Hippocampal formation (tissue), 2 donors: ENCODE results near the gene ATXN1.

Experiments
- DNase-seq, 2 donors: peaks; one replicate each; lab custom pipeline; 2025; lab: John Stamatoyannopoulos, UW

ATXN1 gene

GRCh38 chr6:16783509-16783908 is 22.2 kb upstream of the ATXN1 start:
- DNase-seq = no peak

GRCh38 chr6:16782278-16782677 is 21.0 kb upstream of the ATXN1 start:
- DNase-seq = no peak

DNA sequence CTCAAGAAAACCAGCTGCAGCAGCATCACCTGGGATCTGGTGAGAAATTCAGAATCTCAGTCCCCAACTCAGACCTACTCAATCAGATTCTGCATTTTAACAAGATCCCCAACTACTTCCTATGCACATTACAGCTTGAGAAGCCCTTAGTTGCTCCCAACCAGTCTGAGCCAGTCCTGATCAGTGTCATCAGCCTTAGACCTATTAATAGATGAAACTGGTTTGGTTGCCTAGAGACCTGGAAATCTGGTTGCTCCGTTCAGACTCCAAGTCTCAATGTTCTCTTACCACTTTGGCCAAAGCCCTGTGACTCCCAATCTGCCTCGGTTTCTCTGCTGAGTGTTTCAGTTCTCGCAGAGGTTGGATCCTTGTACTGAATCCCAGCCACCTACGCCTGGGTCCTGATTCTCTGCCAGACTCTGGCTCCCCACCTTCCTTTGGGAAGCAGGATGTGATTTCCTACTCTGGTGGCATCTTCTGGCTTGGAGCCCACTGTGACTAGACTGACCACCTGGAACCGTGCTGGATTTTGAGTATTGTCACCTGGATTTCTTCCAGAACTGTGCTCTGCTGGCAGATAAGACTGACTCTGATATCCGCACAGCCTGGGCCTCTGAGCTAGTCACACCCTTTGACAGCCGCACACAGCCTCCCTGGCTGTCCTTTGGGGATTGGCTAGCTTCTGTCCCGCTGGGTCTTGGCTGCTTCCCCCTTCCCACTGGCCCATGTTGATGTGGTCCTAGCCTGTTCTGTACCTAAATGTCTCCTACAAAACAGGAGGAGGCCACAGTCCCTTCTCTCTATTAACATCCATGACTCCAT is 20.3 kb upstream of the ATXN1 start:
- no peak for DNase-seq

DNA sequence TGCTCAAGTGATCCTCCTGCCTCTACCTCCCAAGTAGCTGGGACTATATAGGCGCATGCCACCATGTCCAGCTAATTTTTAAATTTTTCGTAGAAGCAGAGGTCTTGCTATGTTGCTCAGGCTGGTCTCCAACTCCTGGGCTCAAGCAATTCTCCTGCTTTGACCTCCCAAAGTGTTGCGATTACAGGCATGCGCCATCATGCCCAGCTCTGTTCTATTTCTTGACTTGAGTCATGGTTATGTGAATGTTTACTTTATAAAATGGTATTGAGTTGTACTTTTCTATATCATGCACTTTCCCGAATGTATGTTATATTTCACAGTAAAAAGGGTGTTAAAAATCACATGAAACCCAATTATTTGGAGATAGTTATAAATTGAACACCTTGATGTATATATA is 17.3 kb upstream of the ATXN1 start:
- DNase-seq = no peak

DNA sequence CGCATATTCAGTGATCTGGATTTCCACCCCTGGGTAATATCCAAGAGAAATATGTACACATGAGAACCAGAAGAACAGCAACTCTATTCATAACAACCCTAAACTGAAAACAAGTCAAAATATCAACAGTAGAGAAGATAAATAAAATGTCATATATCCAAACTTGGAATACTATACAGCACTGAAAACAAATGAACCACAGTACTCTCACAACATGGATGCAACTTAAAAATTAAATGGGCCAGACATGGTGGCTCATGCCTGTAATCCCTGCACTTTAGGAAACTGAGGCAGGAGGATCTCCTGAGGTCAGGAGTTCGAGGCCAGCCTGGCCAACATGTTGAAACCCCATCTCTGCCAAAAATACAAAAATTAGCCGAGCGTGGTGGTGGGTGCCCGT is 16.5 kb upstream of the ATXN1 start:
- DNase-seq = no peak

GRCh38 chr6:16776394-16777017 is 15.2 kb upstream of the ATXN1 start:
- DNase-seq = no peak

DNA sequence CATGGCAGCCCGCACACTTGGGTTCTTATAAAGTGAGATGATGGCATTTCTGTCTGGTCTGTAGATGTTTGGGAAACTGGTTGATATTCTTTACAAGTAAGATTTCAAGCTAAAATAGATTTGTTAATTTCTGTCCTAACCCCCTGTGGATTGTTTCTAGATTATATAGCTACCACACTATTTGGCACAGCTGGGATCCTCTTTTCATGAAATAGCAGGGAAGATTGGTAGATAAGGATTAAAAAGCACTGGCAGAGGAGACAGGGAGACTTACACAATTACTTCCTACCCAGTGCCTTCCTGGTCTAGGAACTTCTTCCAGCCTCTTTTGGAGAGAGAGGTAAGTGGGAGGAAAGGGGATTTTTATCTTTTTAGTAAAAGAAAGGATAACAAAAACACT is 13.2 kb upstream of the ATXN1 start:
- no peak for DNase-seq

- no peak for DNase-seq
Observed at GRCh38 chr6:16773362-16773761, 12.1 kb upstream of the ATXN1 start.

DNA sequence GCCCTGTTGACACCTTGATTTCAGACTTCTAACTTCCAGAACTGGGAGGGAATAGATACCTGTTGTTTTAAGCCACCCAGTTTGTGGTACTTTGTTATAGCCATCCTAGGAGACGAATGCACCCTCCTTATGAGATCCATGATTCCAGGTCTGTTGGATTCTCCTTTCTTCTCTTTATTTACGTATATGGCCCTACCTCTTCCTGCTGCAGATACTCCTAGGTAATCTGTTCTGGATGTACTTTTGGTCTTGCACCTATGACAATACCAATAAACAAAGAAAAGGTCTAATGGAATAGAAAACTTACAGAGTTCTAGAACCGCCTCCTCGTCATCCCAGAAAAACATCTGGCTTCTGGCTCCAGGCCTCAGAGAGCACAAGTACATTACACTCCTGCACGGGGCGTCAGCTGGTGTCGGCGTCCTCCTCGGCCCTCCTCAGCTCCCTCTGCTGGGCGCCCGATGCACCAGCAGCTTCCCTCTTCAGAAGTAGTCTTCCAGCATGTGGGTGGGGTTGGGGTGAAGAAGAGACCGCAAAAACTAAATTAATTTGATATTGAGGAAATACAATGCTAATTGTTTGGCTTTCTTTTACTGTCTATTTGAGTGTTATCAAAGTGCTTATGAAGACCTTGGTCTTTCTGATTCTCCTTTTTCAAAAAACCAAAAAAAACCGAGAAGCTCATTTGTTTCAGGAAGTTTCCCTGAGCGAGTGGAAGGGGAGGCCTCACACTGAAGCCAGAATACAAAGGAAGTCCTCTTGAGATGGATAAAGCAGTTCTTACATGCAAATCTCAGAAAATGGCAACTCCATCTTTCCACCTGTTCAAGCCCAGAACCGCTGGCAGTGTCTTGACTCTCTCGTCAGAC is 9.7 kb upstream of the ATXN1 start:
- peak; percentile 54 to 64 for DNase-seq

- no peak for DNase-seq
Observed at GRCh38 chr6:16769986-16770376, 8.7 kb upstream of the ATXN1 start.

GRCh38 chr6:16769131-16769985 is 8.1 kb upstream of the ATXN1 start:
- DNase-seq = no peak

DNA sequence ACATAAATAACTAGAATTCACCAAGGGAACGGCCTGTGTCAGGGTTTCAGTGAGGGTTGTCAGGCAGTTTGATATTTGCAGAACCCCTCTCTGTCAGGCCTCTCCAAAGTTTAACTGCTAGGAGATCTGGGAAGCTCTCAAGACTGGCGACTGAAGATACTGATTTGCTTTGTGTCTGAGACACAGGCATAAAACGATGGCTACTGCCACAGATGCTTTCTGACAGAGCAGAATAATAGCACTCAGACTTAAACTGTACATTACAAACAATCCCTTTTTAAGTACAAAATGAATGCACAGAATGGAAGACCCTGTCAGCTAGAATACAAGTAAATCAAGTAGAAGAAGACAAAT is 7.2 kb upstream of the ATXN1 start:
- no peak for DNase-seq

DNA sequence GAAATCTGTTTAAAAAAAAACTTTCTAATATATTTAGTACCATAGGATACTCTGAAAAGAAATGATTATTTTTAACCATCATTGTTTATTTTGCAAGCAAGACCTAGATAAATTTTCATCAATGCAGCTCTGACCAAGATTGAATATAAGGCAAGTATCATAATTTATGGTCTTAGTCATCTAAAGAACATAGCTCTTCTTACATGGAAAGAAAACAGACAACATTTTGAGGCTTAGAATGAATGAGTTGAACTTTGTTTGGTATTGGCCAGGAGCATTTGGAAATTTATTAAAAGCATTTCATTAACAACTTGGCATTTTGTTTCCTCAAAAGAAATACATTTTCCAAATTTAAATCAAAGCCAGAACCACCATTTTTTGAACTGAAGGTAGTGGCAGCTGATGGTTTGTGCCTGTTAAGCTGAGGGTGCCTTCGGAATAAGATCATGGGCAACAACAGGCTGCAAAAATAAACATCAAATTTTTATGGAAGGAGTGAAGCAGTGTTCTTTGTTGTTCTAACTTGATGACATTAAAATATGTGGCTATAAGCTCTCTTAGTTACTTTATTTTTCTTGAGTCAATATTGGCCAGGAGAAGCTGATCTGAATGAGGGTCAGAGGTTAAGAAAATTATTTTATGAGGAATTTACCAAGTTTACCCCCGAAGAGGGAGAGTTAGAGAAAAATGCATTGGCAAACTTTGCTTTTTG is 6.7 kb upstream of the ATXN1 start:
- no peak for DNase-seq

- no peak for DNase-seq
Observed at GRCh38 chr6:16766836-16767745, 5.8 kb upstream of the ATXN1 start.

DNA sequence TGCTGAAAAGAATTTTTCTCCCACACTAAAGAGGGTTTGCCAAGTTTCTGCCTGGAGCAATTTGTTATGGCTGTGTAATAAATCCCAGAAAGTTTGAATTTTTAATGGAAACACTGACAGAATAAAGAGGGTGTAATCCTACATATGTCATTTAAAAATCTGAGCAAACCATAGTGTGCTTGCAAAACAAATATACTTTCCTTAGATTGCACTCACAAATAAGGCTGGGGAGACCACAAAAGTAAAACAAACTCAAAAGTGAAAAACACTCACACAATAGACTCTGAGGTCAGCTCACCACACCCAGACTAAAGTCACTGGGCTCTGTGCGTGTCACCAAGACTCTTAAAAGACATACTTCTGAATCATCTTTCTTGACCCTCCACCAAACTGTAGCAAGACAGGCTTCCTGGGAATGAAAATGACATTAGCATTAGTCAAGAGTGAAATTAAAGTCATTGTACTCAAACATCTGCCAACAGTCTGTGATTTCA is 4.8 kb upstream of the ATXN1 start:
- DNase-seq = no peak

DNA sequence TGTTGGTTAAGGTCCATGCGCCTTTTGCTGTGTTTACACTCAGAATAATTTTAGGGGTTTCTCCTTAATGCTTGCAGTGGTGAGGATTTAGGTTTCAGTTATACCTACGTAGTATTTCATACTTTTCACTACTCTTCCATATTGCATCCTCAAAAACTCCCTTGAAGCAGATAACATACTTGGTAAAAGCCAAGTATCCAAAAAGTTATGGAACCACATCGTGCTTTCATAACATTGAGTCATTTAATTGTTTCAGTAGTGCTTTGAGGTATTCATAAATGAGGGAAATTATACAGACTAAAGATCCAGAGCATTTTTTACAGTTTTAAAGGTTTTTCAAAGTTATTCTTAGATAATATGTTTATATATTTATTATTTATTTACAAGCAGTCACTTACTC is 4.0 kb upstream of the ATXN1 start:
- no peak for DNase-seq

GRCh38 chr6:16764188-16764950 is 3.1 kb upstream of the ATXN1 start:
- DNase-seq = peak in 1 of 2 donors; percentile 37

- peak in 1 of 2 donors; percentile 68 for DNase-seq
Observed at GRCh38 chr6:16762550-16763477, 1.6 kb upstream of the ATXN1 start.
